C4-2B (cell line): ENCODE results near the gene AGPAT1.
"Not testable (repeated sequence)": the region's sequence is repeated elsewhere in the genome, so short reads cannot be mapped to it uniquely, and the experiment has no call there.

Source experiments
- H3K27ac ChIP-seq: fragments of 450-650 bp; 2 replicates; pipeline ENCODE4 v1.5.1; 2017
- CTCF ChIP-seq: fragments of 450-650 bp; conservative IDR thresholded peaks from 2 replicates; pipeline ENCODE4 v1.5.1; 2017; ENCODE audit warnings: mild to moderate bottlenecking
- ZFX ChIP-seq: fragments of 450-650 bp; IDR thresholded peaks from 2 replicates; pipeline ENCODE4 v1.6.1; 2017

The AGPAT1 gene

GRCh38 chr6:32149932-32150870, 25.7 kb downstream of the AGPAT1 start:
- H3K27ac ChIP-seq = no peak overlapping the region
- TF ChIP-seq CTCF = no peak
- TF ChIP-seq ZFX = no peak

GRCh38 chr6:32149092-32149755, 26.7 kb downstream of the AGPAT1 start:
- no peak overlapping the region for H3K27ac ChIP-seq
- TF ChIP-seq CTCF (no peak), ZFX (no peak)

GRCh38 chr6:32148289-32149091, 27.4 kb downstream of the AGPAT1 start:
- TF ChIP-seq CTCF = no peak; the same call in 1 of the 2 replicates
- TF ChIP-seq ZFX = no peak
- no peak overlapping the region for H3K27ac ChIP-seq

- no peak overlapping the region for H3K27ac ChIP-seq
- TF ChIP-seq CTCF = no peak
- TF ChIP-seq ZFX = no peak
Observed at GRCh38 chr6:32147401-32148132, 28.3 kb downstream of the AGPAT1 start.

- TF ChIP-seq ZFX = no peak
- H3K27ac ChIP-seq = no peak overlapping the region
Observed at GRCh38 chr6:32146687-32147086, 29.2 kb downstream of the AGPAT1 start.

- TF ChIP-seq CTCF = no peak
- H3K27ac ChIP-seq = no peak overlapping the region
Observed at GRCh38 chr6:32146287-32146686, 29.6 kb downstream of the AGPAT1 start.

- H3K27ac ChIP-seq = not testable (repeated sequence)
Observed at GRCh38 chr6:32144238-32144637, 31.6 kb downstream of the AGPAT1 start.
